22Rv1 (cell line): ENCODE measurements around the gene CNTN5.

Experiments
- H3K27ac ChIP-seq: fragments of 450-650 bp; 2 replicates; pipeline ENCODE4 v1.5.1; 2017
- CTCF ChIP-seq: fragments of 450-650 bp; IDR thresholded peaks from 2 replicates; pipeline ENCODE4 v1.5.1; 2017; ENCODE audit warnings: mild to moderate bottlenecking
- ZFX ChIP-seq: fragments of 450-650 bp; IDR thresholded peaks from 2 replicates; pipeline ENCODE4 v1.6.1; 2017; ENCODE audit warnings: antibody characterized with exemption, borderline replicate concordance

The CNTN5 gene

DNA sequence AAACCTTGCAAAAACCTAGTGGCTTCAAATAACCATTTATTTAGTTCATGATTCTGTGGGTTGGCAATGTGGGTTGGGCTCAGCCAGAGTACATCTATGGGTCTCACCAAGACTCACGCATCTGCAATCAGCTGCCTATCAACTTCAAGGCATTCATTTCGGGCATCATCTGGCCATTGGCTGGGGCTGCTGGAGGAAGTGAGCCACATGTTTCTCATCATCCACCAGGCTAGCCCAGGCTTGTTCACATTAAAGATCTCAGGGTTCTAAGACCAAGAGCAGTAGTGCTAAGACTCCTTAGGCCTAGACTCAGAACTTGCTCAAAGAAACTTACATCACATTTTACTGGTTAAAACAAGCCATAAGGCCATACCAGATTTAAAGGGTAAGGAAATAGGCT, 1187.5 kb downstream of the CNTN5 start:
- no peak for TF ChIP-seq CTCF
- no peak for TF ChIP-seq ZFX
- no peak overlapping the region for H3K27ac ChIP-seq

- TF ChIP-seq ZFX (no peak), CTCF (no peak)
- no peak overlapping the region for H3K27ac ChIP-seq
Observed at GRCh38 chr11:100214791-100215190, 1194.0 kb downstream of the CNTN5 start.

GRCh38 chr11:100220801-100221200, 1200.1 kb downstream of the CNTN5 start:
- TF ChIP-seq CTCF (no peak), ZFX (no peak)
- H3K27ac ChIP-seq: no peak overlapping the region

DNA sequence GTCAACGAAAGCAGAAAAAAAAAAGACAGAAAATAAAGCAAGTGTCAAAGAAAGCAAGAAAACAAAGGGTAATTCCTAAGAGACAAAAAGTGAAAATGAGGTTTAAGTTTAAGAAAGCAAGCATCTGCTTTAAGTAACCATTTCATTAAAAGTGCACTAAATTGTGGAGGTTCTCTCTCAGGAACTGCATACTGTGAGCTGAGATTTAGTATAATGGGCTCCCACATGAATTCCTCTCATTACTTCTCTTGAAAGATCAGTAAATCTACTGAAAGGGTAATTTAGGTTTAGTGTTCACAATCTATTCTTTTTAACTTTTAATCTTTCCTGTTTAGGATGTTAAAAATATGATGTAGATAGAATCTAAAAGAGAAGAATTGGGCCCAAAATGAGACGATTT, 1201.0 kb downstream of the CNTN5 start:
- H3K27ac ChIP-seq: no peak overlapping the region
- TF ChIP-seq ZFX: no peak
- TF ChIP-seq CTCF: no peak

- TF ChIP-seq CTCF (no peak), ZFX (no peak)
- no peak overlapping the region for H3K27ac ChIP-seq
Observed at GRCh38 chr11:100224541-100225034, 1203.8 kb downstream of the CNTN5 start.

- no peak overlapping the region for H3K27ac ChIP-seq
- TF ChIP-seq CTCF (no peak), ZFX (no peak)
Observed at GRCh38 chr11:100229086-100229485, 1208.3 kb downstream of the CNTN5 start.

DNA sequence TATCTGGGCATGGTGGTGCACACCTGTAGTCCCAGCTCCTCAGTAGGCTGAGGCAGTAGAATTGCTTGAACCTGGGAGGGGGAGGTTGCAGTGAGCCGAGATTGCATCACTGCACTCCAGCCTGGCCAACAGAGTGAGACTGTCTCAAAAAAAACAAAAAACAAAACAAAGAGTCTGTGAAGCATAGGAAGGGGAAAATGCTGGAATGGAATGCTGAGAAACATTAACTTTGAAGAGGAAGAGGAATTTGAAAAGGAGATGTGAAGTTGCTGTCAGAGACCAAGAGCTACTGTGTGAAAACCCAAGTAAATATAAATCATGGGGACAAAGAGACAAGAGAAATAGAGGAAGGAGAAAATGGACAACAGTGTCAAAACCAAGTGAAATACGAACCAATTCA, 1211.3 kb downstream of the CNTN5 start:
- no peak for TF ChIP-seq ZFX
- no peak for TF ChIP-seq CTCF
- no peak overlapping the region for H3K27ac ChIP-seq
